Stimulated activated CD4-positive, alpha-beta T cell treated with anti-CD3 and anti-CD28 coated beads, Interleukin-15, amount 100 ng/mL, for 48 hours (primary cell): Measurements from ENCODE around the gene WDR36.

Source experiments
- DNase-seq, 2 donors: peaks; one replicate each; pipeline ENCODE4 v3.0.0-alpha.2; 2020; ENCODE audit warnings: low read depth in 2 of 2

The WDR36 gene

GRCh38 chr5:111106320-111106948, 14.3 kb downstream of the WDR36 start:
- DNase-seq, result no peak

- no peak for DNase-seq
Observed at GRCh38 chr5:111107371-111107770, 15.2 kb downstream of the WDR36 start.

DNA sequence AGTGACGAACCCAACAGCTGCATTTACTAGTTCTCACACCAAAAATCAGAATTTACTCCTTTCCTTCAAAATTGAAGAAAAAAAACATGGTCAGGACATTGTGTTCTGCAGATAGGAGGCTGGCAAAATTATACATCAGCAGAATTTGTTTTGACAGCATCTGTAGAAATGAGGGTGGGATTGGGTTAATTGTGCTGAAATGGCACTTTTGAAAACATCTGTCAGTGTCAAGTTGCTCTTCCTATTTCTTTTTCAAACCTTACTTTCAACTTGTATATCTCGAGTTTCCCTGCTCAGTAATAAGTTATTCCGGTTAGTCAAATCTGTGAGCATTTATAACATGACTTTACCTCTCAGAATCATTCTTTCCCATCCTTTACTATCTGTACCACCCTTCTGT, 19.8 kb downstream of the WDR36 start:
- DNase-seq, result no peak

GRCh38 chr5:111113678-111114077, 21.5 kb downstream of the WDR36 start:
- DNase-seq, result no peak

GRCh38 chr5:111115229-111115628, 23.1 kb downstream of the WDR36 start:
- no peak for DNase-seq

DNA sequence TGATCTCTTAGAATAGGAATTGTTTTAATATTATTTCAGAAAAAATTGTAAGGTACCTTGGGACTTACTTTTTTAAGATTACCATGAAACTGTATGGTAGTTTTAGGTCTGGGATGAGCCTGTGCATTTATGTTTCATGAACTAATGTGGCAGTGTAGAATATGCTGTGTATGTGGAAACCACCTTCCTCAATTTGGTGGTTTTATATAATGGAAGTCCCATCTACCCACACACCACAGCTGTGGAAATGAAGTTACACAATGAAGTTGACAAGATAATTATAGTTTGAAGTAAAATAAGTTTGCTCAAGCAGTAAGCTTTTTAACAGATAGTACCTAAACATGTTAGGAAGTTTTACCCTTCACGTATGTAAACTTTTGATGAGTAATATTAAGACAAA, 24.4 kb downstream of the WDR36 start:
- DNase-seq, result no peak

DNA sequence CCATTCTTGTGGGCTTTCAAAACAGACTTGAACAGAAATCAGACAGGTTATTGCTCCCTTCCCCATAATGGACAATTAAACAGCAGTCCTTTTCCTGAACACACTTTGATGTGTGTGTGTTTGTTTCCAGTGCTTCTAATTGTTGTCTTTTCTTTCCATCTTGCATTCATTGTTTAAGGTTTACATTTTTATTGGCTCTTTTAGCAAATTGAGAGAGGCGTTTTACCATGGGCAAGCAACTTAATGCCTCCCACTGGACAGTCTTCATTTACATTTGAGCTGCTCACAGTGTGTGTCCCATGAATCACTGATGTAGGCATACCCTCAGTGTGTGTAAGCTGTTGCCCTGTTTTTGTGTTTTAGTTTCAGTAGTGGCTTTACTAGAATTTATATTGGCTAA, 25.0 kb downstream of the WDR36 start:
- no peak for DNase-seq

DNA sequence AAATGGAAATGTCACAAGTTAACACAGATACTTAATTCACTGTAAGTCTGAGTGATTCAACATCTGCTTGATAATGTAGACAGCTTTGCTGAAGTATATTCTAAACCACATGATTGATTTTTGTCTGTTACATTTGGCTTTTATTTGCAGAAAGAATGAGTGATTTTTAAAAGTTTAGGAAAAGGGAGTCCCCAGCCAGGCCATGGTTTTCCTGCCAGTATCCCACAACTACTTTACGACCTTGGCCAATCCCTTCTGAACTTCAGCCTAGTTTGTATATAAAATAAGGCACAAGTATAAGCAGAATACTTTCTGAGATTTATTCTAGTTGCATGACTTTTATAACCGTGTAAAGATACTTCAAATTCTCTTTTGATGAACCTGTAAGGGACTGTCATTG, 27.1 kb downstream of the WDR36 start:
- DNase-seq, result no peak

DNA sequence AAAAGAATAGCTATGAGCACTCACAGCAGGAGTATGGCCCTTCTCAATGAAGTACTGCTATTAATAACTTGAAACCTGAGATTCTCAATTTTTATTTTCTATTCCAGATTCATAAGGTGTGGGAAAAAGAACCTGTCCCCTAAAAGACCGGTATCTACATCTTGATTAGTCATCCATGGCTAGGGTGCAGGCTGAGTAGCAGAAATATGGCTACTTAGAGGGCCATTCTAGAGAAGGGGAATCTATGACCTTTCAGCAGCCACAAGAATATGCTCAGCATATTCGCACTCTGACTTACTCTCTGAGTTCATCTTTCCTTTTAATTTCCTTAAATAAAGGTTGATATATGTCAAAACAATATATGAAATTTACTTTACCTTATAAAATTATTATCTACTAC, 27.7 kb downstream of the WDR36 start:
- DNase-seq, result no peak

- no peak for DNase-seq
Observed at GRCh38 chr5:111120911-111121310, 28.8 kb downstream of the WDR36 start.

- DNase-seq, result no peak
Observed at GRCh38 chr5:111121926-111122325, 29.8 kb downstream of the WDR36 start.

GRCh38 chr5:111122398-111122797, 30.2 kb downstream of the WDR36 start:
- no peak for DNase-seq

DNA sequence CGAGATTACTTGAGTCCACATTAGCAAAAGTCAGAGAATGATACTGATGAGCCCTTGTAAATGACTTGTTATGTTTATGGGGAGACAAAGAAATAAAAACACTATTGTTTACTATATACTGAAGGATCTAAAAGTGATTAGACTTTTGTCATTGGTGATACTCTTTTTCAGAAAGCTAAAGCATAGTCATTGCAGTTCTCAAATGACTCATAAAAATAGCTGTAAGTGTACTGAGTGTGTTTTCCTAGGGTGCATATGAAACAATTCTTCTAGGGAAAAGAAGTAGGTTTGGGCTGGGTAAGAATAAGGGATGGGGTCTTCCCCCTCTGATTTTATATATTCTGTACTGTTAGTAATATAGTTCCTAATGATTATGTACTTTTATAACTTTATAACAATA, 32.6 kb downstream of the WDR36 start:
- DNase-seq, result no peak

- DNase-seq, result no peak
Observed at GRCh38 chr5:111126896-111127295, 34.7 kb downstream of the WDR36 start.

GRCh38 chr5:111127453-111128195, 35.5 kb downstream of the WDR36 start:
- no peak for DNase-seq

GRCh38 chr5:111129938-111130337, 37.8 kb downstream of the WDR36 start:
- no peak for DNase-seq

GRCh38 chr5:111131356-111131755, 39.2 kb downstream of the WDR36 start:
- no peak for DNase-seq

DNA sequence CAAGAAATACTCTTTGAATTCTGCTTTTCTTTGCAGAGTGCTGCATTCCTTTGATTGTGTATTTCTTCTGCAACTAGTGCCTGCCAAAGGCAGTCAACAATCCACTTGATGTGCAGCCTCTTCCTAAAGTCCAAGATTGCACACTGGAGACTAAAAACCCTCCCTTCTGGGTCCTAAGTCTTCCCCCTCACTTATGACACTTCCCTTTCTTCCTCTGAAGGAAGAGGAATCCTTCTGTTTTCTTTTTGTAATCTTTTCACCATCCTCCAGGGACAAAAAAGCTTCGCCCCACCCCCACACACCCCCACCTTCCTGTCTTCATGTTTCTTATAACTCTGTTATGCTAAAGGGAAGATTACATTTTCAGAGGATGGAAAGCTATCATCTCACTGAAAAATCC, 39.9 kb downstream of the WDR36 start:
- no peak for DNase-seq

DNA sequence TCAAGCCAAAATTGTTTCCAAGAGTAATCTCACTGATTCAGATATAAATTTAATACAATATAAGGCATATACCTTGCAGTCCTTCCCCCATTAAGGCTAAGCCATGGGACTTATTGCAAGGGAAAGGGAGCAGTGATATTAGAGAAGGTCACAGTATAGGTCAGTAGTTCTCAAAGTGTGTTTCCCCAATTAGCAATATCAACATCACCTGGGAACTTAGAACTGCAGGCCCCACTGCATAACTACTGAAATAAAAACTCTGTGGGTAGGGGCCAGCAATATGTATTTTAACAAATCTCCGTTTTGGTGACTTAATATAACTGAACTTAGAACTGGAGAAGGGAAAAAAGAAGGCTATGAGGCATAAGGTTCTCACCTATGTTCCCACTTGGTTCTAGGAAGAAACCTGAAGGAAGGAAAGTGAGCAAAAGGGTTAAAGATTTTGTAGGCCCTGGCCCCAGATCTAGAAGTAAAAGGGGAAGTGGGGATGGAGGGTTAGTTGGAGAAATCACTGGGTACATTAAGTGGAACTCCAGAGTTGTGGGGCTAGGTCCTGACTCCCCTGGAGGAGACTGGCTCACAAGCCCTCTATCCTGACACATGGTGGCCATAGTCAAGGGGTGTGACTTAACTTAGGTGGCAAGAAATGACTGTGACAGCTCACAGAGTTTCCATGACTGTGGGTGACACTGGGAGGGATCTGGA, 40.7 kb downstream of the WDR36 start:
- DNase-seq, result no peak

- DNase-seq, result no peak
Observed at GRCh38 chr5:111133436-111133751, 41.2 kb downstream of the WDR36 start.

DNA sequence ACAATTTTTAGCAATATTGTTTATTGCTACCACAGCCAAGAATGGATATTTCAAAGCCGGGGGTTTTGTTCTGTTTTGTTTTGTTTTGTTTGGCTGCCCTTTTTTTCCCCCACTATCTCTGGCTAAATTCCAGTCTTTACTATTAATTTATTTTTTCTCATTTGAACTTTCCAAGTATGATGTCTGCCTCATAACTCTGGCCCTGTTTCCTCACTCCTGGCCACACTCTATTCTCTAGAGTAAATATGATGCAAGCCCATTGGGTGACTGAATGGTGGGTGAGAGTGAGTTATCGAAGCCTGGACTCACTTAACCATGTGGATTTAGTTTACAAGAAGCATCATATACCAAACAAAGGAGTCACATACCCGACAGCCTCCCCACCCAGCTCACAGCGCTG, 41.9 kb downstream of the WDR36 start:
- no peak for DNase-seq

GRCh38 chr5:111134864-111135263, 42.7 kb downstream of the WDR36 start:
- no peak for DNase-seq

DNA sequence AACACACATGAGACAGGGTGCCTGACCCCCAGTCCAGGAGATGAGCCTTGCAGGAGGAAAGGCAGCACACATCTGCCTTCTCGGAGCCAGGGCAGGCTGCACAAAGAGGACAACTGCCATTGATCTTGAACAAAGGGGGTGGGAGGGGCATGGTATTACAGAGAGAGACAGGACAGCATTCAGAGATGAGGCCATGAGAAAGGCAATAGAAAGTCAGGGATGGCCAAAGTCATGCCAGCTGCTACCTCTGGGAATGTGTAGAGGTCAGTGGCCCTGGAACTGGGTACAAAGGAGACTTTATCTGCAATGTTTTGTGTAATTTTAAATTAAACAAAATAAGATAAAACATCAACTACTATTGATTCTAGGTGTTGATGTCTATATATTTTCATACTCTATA, 43.2 kb downstream of the WDR36 start:
- no peak for DNase-seq
